MM.1S (cell line): ENCODE results near the gene ABCC6.

Experiments
- CTCF ChIP-seq: fragments of 300-600 bp; sonication (generic); IDR thresholded peaks from 2 replicates; pipeline ENCODE4 v1.5.1; 2016; ENCODE audit warnings: antibody characterized with exemption, low read length, mixed read lengths
- EZH2 ChIP-seq: fragments of 300-600 bp; sonication (generic); optimal IDR thresholded peaks from 2 replicates; pipeline ENCODE3; 2017; ENCODE audit warnings: low read depth, mild to moderate bottlenecking, antibody characterized with exemption, low read length, mixed read lengths

GRCh38 chr16:16143931-16144330 lies 79.4 kb downstream of the ABCC6 start:
- TF ChIP-seq CTCF, result no peak
- TF ChIP-seq EZH2, result no peak
